NCI-H1092 treated with DMSO at 0.1 percent for 48 hours (cell line): ENCODE results near the gene ITIH2.
"Not testable (repeated sequence)": the region's sequence is repeated elsewhere in the genome, so short reads cannot be mapped to it uniquely, and the experiment has no call there.

Source experiments
- DNase-seq: peaks from one replicate; lab custom pipeline; 2025; lab: John Stamatoyannopoulos, UW

Gene ITIH2

GRCh38 chr10:7697426-7697825 is 5.7 kb upstream of the ITIH2 start:
- no peak for DNase-seq

GRCh38 chr10:7700577-7701125 is 2.5 kb upstream of the ITIH2 start:
- DNase-seq: no peak

- DNase-seq: no peak
Measured at GRCh38 chr10:7701158-7701742, 1.9 kb upstream of the ITIH2 start.

GRCh38 chr10:7702288-7702812 is 766 bp upstream of the ITIH2 start:
- DNase-seq: no peak

GRCh38 chr10:7704071-7705016 is 1.2 kb downstream of the ITIH2 start:
- no peak for DNase-seq

- DNase-seq: no peak
Measured at GRCh38 chr10:7705341-7705740, 2.2 kb downstream of the ITIH2 start.

GRCh38 chr10:7706534-7707073 is 3.5 kb downstream of the ITIH2 start:
- no peak for DNase-seq

GRCh38 chr10:7707102-7707501 is 4.0 kb downstream of the ITIH2 start:
- no peak for DNase-seq

GRCh38 chr10:7707858-7708622 is 4.9 kb downstream of the ITIH2 start:
- no peak for DNase-seq

- DNase-seq: no peak
Measured at GRCh38 chr10:7708832-7709231, 5.7 kb downstream of the ITIH2 start.

GRCh38 chr10:7710446-7710845 is 7.3 kb downstream of the ITIH2 start:
- DNase-seq: no peak

- not testable (repeated sequence) for DNase-seq
Measured at GRCh38 chr10:7711075-7711474, 8.0 kb downstream of the ITIH2 start.

GRCh38 chr10:7715515-7715914 is 12.4 kb downstream of the ITIH2 start:
- DNase-seq: no peak

- no peak for DNase-seq
Measured at GRCh38 chr10:7717767-7718166, 14.7 kb downstream of the ITIH2 start.

GRCh38 chr10:7718685-7719084 is 15.6 kb downstream of the ITIH2 start:
- no peak for DNase-seq

GRCh38 chr10:7720478-7720877 is 17.4 kb downstream of the ITIH2 start:
- no peak for DNase-seq

GRCh38 chr10:7722927-7723529 is 19.9 kb downstream of the ITIH2 start:
- no peak for DNase-seq

GRCh38 chr10:7734821-7735220 is 31.7 kb downstream of the ITIH2 start:
- no peak for DNase-seq

GRCh38 chr10:7738536-7739407 is 35.7 kb downstream of the ITIH2 start:
- peak; percentile 8 for DNase-seq

GRCh38 chr10:7744307-7744706 is 41.2 kb downstream of the ITIH2 start:
- DNase-seq: no peak
